GM12878 (cell line): ENCODE results near the gene C16orf74. TPM values are rescaled to one million over a fixed set of nuclear protein-coding genes. Genes with fewer than 3 reads are reported as not detected.

Source experiments
- ATAC-seq: fragments of 200-7000 bp; cut with Tn5 transposase; 3 replicates; pipeline ENCODE4 v1.9.1; 2020; ENCODE audit warnings: mild to moderate bottlenecking, moderate library complexity
- BruUV-seq: library from RNA; stranded (reverse); fragments of 400-500 nt; replicated peaks from 2 replicates; lab custom pipeline; 2021; lab: Mats Ljungman, UMichigan
- CTCF ChIA-PET: fragments of 300-600 bp; sonication (Branson Sonifier 250); formaldehyde crosslinking; extraction: SDS; loops from one replicate; lab custom pipeline; 2021; ENCODE audit warnings: inconsistent platforms; lab: Yijun Ruan, JAX
- POLR2A ChIA-PET: fragments of 350-600 bp; formaldehyde crosslinking; extraction: SDS; loops from one replicate; lab custom pipeline; 2021; ENCODE audit warnings: inconsistent platforms; lab: Charles Lee
- RAD21 ChIA-PET: fragments of 300-600 bp; sonication (Branson Sonifier 250); formaldehyde crosslinking; loops from one replicate; lab custom pipeline; 2023; ENCODE audit warnings: antibody characterized with exemption; ENCODE audit not compliant: unreplicated experiment; lab: Charles Lee
- SMC1A ChIA-PET: fragments of 300-600 bp; sonication (Branson Sonifier 250); formaldehyde crosslinking; loops from one replicate; lab custom pipeline; 2023; ENCODE audit not compliant: unreplicated experiment, uncharacterized antibody; lab: Charles Lee
- DNase-seq: peaks from one replicate; pipeline ENCODE4 v3.0.0-alpha.2; 2011; ENCODE audit warnings: low read depth, low spot score
- FAIRE-seq: peaks from 3 replicates; lab custom pipeline; 2011; peaks lifted over from hg19 to GRCh38; lab: Jason Lieb, UNC
- H2AFZ ChIP-seq: 2 replicates; pipeline ENCODE4 v1.6.0; 2011; ENCODE audit warnings: low read depth, low read length, control low read depth; ENCODE audit not compliant: control insufficient read depth
- H3K27ac ChIP-seq: 2 replicates; pipeline ENCODE4 v1.5.1; 2011; ENCODE audit warnings: control low read depth; ENCODE audit not compliant: control insufficient read depth, insufficient read depth
- H3K27me3 ChIP-seq, 2 experiments: replicated peaks in 1 of 2; 2 replicates each; pipeline versions ENCODE4 v1.6.0 to v1.6.1; 2011; ENCODE audit warnings: low read length in 1 of 2; ENCODE audit not compliant: control insufficient read depth in 2 of 2, insufficient read depth in 2 of 2
- H3K36me3 ChIP-seq, 2 experiments: 2 replicates each; pipeline ENCODE4 v1.5.1; 2011; ENCODE audit warnings: low read length in 1 of 2; ENCODE audit not compliant: control insufficient read depth in 2 of 2, insufficient read depth in 2 of 2
- H3K4me1 ChIP-seq: 2 replicates; pipeline ENCODE4 v1.6.1; 2011; ENCODE audit warnings: mild to moderate bottlenecking, low read length, moderate library complexity, mixed read lengths; ENCODE audit not compliant: control insufficient read depth, insufficient read depth
- H3K4me2 ChIP-seq: 2 replicates; pipeline ENCODE4 v1.6.0; 2011; ENCODE audit warnings: control low read depth; ENCODE audit not compliant: control insufficient read depth, insufficient read depth
- H3K4me3 ChIP-seq: fragments of 200-600 bp; sonication (generic); 2 replicates; pipeline ENCODE4 v1.5.1; 2016
- H3K79me2 ChIP-seq: 2 replicates; pipeline ENCODE4 v1.6.0; 2011; ENCODE audit warnings: low read length; ENCODE audit not compliant: control insufficient read depth, insufficient read depth
- H3K9ac ChIP-seq: 2 replicates; pipeline ENCODE4 v1.8.0; 2011; ENCODE audit warnings: low read length, control low read depth, mixed read lengths; ENCODE audit not compliant: control insufficient read depth, insufficient read depth
- H3K9me3 ChIP-seq: replicated peaks from 3 replicates; pipeline ENCODE4 v1.5.1; 2011; ENCODE audit warnings: mild to moderate bottlenecking, low read length; ENCODE audit not compliant: control insufficient read depth, insufficient read depth
- H4K20me1 ChIP-seq: 2 replicates; pipeline ENCODE4 v1.6.0; 2011; ENCODE audit not compliant: control insufficient read depth, insufficient read depth
- CEBPB ChIP-seq, 2 experiments: fragments of 150-350 bp in 1 of 2; IDR thresholded peaks; 2 replicates each; pipeline ENCODE4 v1.6.1; 2012 to 2014; ENCODE audit warnings: low read depth in 2 of 2, low read length in 2 of 2, borderline replicate concordance in 1 of 2, inconsistent platforms in 1 of 2
- EED ChIP-seq: sonication (generic); IDR thresholded peaks from 2 replicates; pipeline ENCODE4 v1.6.1; 2016; ENCODE audit warnings: antibody characterized with exemption, low read depth
- MEF2B ChIP-seq: fragments of 450-650 bp; IDR thresholded peaks from 2 replicates; pipeline ENCODE4 v1.6.1; 2018; ENCODE audit warnings: mild to moderate bottlenecking, moderate library complexity; ENCODE audit not compliant: partially characterized antibody, poor library complexity, severe bottlenecking
- ZNF24 ChIP-seq: fragments of 450-650 bp; IDR thresholded peaks from 2 replicates; pipeline ENCODE4 v1.6.1; 2017; ENCODE audit warnings: antibody characterized with exemption, mild to moderate bottlenecking
- WGBS: methylation state at CpG from one replicate; pipeline ENCODE4 v1.1.6; 2016; ENCODE audit warnings: low lambda C conversion rate; ENCODE audit not compliant: insufficient replicate concordance, insufficient coverage; ENCODE audit errors: missing lambda C conversion rate; 5-methylcytosine and 5-hydroxymethylcytosine counted together
- in situ Hi-C: fragments of 300-500 bp; cut with MboI; formaldehyde crosslinking; loops from 9 replicates; pipeline ENCODE4 v1.14.3; 2018; ENCODE audit warnings: mixed read lengths
- intact Hi-C: fragments of 100-400 bp; cut with micrococcal nuclease; formaldehyde crosslinking; loops from one replicate; pipeline ENCODE4 v1.14.2; 2022; ENCODE audit not compliant: unreplicated experiment
- polyA plus RNA-seq, 11 experiments: library from polyadenylated mRNA; depleted of rRNA in 4 of 11; unstranded in 6 of 11; stranded (reverse) in 5 of 11; fragments of >200 nt; fragmentation: Nextera tagmentation in 4 of 11; fragmentation: Illumina TruSeq in 1 of 11; extraction: Ambion mirVana in 4 of 11; extraction: Trizol in 1 of 11; gene quantifications; 1 replicate in 1 of 11; 2 replicates in 10 of 11; pipeline versions ENCODE4 v1.2.1 to v1.2.3, GENCODE V29; 2011 to 2016; ENCODE audit warnings: inconsistent platforms in 2 of 11, missing spikeins in 2 of 11, low read depth in 1 of 11
- total RNA-seq, 4 experiments: library from RNA; depleted of rRNA in 3 of 4; stranded (reverse); fragments of >200 nt in 3 of 4; fragmentation: Illumina TruSeq in 1 of 4; extraction: Trizol in 1 of 4; gene quantifications; 2 replicates each; pipeline versions ENCODE4 v1.2.1 to v1.2.3, GENCODE V29; 2013 to 2021

C16orf74 gene
- total and polyA plus RNA-seq, 10 of the 15 experiments (the other 5 are each of a cell fraction or from before 2014, with no cell fraction given): 0.23 to 20.1 (median 6.8) TPM

- no peaks in the 10 kb centered on the region for H3K9me3 ChIP-seq
- CTCF ChIA-PET: interaction anchor here (0.9 kb wide), 1 partner anchor 35 kb away, joined by 3 read pairs; no protein-coding TSS in a partner anchor
- H3K79me2 ChIP-seq: no peaks in the 10 kb centered on the region
- BruUV-seq: no TSS peak
- no peaks in the 10 kb centered on the region for H3K36me3 ChIP-seq
- 36% methylated on average over 21 of the region's 21 CpGs for WGBS
- RAD21 ChIA-PET: no interaction called here
- H2AFZ ChIP-seq: no peak overlapping the region
- no peak overlapping the region for H3K4me3 ChIP-seq
- no peak overlapping the region for H3K27ac ChIP-seq
- H4K20me1 ChIP-seq: peaks cover 3% of the 10 kb centered on the region; the same call in 1 of the 2 replicates
- POLR2A ChIA-PET: no interaction called here
- H3K4me2 ChIP-seq: no peak overlapping the region; the same call in 1 of the 2 replicates
- SMC1A ChIA-PET: no interaction called here
- no peak for ATAC-seq
- no peak overlapping the region for H3K9ac ChIP-seq
- intact Hi-C loops (no loop called here), in situ Hi-C loops (no loop called here)
- no peak for FAIRE-seq
- H3K4me1 ChIP-seq: peaks cover 65% of the 10 kb centered on the region
- no peaks in the 10 kb centered on the region; a peak in 1 of 4 replicates for H3K27me3 ChIP-seq
- TF ChIP-seq EED: 0 out of 2 replicates have a peak, but pooled peaks have one; percentile 2
- peak; percentile 30 for TF ChIP-seq MEF2B
- TF ChIP-seq CEBPB (IDR thresholded peaks at IDR 0.05; ENCODE audit: borderline replicate concordance in 1 of 2, low read depth in 2 of 2, low read length in 2 of 2): no peak
- no peak for DNase-seq
Observed at GRCh38 chr16:85752511-85753420, 1.9 kb upstream of the C16orf74 start.

- H3K4me3 ChIP-seq: no peak overlapping the region
- in situ Hi-C loops (no loop called here), intact Hi-C loops (no loop called here)
- TF ChIP-seq ZNF24: no peak
- peak; percentile 24; the same call in 1 of the 2 replicates for TF ChIP-seq EED
- H3K4me1 ChIP-seq: peaks cover 68% of the 10 kb centered on the region
- POLR2A ChIA-PET: no interaction called here
- 19% methylated on average over 15 of the region's 15 CpGs for WGBS
- DNase-seq: no peak
- no peaks in the 10 kb centered on the region for H3K9me3 ChIP-seq
- RAD21 ChIA-PET: no interaction called here
- ATAC-seq: no peak
- no peak overlapping the region for H3K9ac ChIP-seq
- no peaks in the 10 kb centered on the region for H3K36me3 ChIP-seq
- H3K79me2 ChIP-seq: no peaks in the 10 kb centered on the region
- peak overlapping the region; percentile 93; the same call in 1 of the 2 replicates for H3K4me2 ChIP-seq
- CTCF ChIA-PET: no interaction called here
- FAIRE-seq: no peak
- SMC1A ChIA-PET: no interaction called here
- H2AFZ ChIP-seq: no peak overlapping the region
- peaks cover 3% of the 10 kb centered on the region; the same call in 1 of the 2 replicates for H4K20me1 ChIP-seq
- H3K27ac ChIP-seq: no peak overlapping the region
- no peaks in the 10 kb centered on the region; a peak in 1 of 4 replicates for H3K27me3 ChIP-seq
- no TSS peak for BruUV-seq
Observed at GRCh38 chr16:85751698-85752501, 1.0 kb upstream of the C16orf74 start.
